Mammary epithelial cell (primary cell): ENCODE measurements around the gene SCNN1G.

Experiments
- EZH2 ChIP-seq: IDR thresholded peaks from 2 replicates; pipeline ENCODE4 v1.6.1; 2012; ENCODE audit warnings: low read length, inconsistent platforms, borderline replicate concordance
- TF ChIP-seq, protein P1 (sequence below), 2 donors: IDR thresholded peaks in 1 of 2; conservative IDR thresholded peaks in 1 of 2; 2 replicates each; pipeline ENCODE4 v1.5.1; 2011 to 2012; ENCODE audit warnings: inconsistent platforms in 2 of 2, low read length in 2 of 2, mild to moderate bottlenecking in 2 of 2, control low read depth in 1 of 2, low read depth in 1 of 2; ENCODE audit not compliant: insufficient read depth in 1 of 2; ENCODE audit errors: extremely low read depth in 1 of 2

DNA sequence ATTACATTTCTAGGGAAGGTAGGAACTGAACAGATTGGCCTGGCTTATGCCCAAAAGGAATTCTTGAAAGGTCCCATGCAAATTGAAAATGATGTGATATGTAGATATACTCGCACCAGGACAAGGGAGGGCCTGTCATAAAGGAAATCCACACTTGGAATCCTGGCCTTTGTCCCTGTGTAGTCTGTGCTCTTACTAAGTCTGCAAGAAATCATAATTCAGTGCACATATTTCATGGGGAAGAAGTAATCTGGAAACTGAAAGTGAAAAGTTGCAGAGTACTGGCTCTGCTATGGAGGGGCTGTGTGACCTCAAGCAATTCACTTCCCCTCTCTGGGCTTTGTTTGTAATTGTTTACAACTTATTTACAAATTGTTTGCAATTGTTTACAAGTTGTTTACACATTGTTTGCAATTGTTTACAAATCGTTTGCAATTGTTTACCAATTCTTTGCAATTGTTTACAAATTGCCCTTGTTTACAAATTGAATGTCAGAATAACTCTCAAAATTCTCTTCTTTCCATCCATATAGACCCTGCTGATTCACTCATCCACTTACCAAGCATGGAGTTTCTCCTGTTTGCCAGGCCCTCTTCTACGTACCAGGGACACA lies 12.9 kb downstream of the SCNN1G start:
- TF ChIP-seq, protein P1, sequence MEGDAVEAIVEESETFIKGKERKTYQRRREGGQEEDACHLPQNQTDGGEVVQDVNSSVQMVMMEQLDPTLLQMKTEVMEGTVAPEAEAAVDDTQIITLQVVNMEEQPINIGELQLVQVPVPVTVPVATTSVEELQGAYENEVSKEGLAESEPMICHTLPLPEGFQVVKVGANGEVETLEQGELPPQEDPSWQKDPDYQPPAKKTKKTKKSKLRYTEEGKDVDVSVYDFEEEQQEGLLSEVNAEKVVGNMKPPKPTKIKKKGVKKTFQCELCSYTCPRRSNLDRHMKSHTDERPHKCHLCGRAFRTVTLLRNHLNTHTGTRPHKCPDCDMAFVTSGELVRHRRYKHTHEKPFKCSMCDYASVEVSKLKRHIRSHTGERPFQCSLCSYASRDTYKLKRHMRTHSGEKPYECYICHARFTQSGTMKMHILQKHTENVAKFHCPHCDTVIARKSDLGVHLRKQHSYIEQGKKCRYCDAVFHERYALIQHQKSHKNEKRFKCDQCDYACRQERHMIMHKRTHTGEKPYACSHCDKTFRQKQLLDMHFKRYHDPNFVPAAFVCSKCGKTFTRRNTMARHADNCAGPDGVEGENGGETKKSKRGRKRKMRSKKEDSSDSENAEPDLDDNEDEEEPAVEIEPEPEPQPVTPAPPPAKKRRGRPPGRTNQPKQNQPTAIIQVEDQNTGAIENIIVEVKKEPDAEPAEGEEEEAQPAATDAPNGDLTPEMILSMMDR (conservative IDR thresholded peaks at IDR 0.05 in 1 of 2, IDR thresholded peaks at IDR 0.05 in 1 of 2; ENCODE audit: extremely low read depth in 1 of 2, insufficient read depth in 1 of 2, low read depth in 1 of 2, low read length in 2 of 2) = no peak
- no peak for TF ChIP-seq EZH2
